ENCODE data around the gene SLC4A1. TPM values are rescaled to one million over a fixed set of nuclear protein-coding genes. Genes with fewer than 3 reads are reported as not detected.
A peak's percentile ranks its signal among the peaks of the same experiment; 100 is the strongest.

The SLC4A1 gene
- total and polyA plus RNA-seq, 2 of the 13 experiments (the other 11 are each of a cell fraction or from before 2014, with no cell fraction given) = not detected

DNA sequence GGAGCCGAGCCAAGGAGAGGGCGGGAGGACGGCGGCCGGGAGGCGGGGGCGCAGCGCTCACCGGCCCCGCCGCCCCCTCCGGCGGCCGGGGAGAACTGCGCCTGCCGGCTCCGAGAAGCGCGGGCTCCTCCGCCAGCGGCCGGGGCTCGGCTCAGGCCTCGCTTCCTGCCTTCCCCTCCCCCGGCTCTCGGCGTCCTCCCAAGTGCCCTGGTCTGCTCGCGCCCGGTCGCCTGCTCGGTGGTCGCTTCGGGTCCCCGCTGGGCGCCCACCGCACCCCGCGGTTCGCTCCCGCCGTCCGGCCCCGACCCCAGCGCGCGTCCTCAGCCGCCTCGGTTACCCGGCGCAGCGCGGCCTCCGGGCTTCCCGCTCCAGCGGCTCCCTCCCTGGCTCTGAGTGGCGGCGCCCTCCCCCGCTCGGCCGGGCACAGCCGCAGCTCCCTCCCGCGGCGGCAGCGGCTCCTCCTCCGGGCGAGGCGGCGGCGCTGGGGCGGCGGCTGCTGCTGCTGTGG is 48.8 kb downstream of the SLC4A1 start (continued):
- TF ChIP-seq LCORL (IDR thresholded peaks at IDR 0.05) (no peak), LCORL (CRISPR knock-in tag; IDR thresholded peaks at IDR 0.05) (no peak), SALL1 (CRISPR knock-in tag; IDR thresholded peaks at IDR 0.05) (0 out of 2 replicates have a peak, but pooled peaks have one; percentile 9), PHB2 (IDR thresholded peaks at IDR 0.05; ENCODE audit: partially characterized antibody) (no peak), DMAP1 (CRISPR knock-in tag; IDR thresholded peaks at IDR 0.05) (no peak), HNRNPLL (IDR thresholded peaks at IDR 0.05; ENCODE audit: low read depth, low read length, poor library complexity, severe bottlenecking) (peak; percentile 64), ZNF776 (CRISPR knock-in tag; IDR thresholded peaks at IDR 0.05) (peak; percentile 69; the same call in 1 of the 2 replicates), DR1 (CRISPR knock-in tag; IDR thresholded peaks at IDR 0.05) (peak; percentile 22; the same call in 1 of the 2 replicates), HDAC6 (IDR thresholded peaks at IDR 0.05; ENCODE audit: low read depth, low read length) (no peak), ZNF547 (CRISPR knock-in tag; IDR thresholded peaks at IDR 0.05) (no peak), RBM39 (IDR thresholded peaks at IDR 0.05; ENCODE audit: low read depth, low read length, poor library complexity, severe bottlenecking) (no peak), NCOR1 (IDR thresholded peaks at IDR 0.05; ENCODE audit: borderline replicate concordance, low read length) (no peak), REXO4 (CRISPR knock-in tag; IDR thresholded peaks at IDR 0.05; ENCODE audit: borderline replicate concordance) (no peak), SIN3A (IDR thresholded peaks at IDR 0.05; ENCODE audit: borderline replicate concordance, low read depth, low read length) (peak; percentile 35; the same call in 1 of the 2 replicates), ZMYM2 (CRISPR knock-in tag; IDR thresholded peaks at IDR 0.05) (no peak), ZFP36L1 (CRISPR knock-in tag; IDR thresholded peaks at IDR 0.05) (no peak), ZNF772 (CRISPR knock-in tag; IDR thresholded peaks at IDR 0.05) (peak; percentile 55; the same call in 1 of the 2 replicates), SRY (CRISPR knock-in tag; IDR thresholded peaks at IDR 0.05) (peak; percentile 42; the same call in 1 of the 2 replicates), ZNF891 (CRISPR knock-in tag; IDR thresholded peaks at IDR 0.05) (no peak), NR1H2 (CRISPR knock-in tag; IDR thresholded peaks at IDR 0.05; ENCODE audit: borderline replicate concordance, low read depth) (no peak)
- TF ChIP-seq, protein P1, sequence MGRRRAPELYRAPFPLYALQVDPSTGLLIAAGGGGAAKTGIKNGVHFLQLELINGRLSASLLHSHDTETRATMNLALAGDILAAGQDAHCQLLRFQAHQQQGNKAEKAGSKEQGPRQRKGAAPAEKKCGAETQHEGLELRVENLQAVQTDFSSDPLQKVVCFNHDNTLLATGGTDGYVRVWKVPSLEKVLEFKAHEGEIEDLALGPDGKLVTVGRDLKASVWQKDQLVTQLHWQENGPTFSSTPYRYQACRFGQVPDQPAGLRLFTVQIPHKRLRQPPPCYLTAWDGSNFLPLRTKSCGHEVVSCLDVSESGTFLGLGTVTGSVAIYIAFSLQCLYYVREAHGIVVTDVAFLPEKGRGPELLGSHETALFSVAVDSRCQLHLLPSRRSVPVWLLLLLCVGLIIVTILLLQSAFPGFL (CRISPR knock-in tag; IDR thresholded peaks at IDR 0.05) = no peak
- TF ChIP-seq, protein P2, sequence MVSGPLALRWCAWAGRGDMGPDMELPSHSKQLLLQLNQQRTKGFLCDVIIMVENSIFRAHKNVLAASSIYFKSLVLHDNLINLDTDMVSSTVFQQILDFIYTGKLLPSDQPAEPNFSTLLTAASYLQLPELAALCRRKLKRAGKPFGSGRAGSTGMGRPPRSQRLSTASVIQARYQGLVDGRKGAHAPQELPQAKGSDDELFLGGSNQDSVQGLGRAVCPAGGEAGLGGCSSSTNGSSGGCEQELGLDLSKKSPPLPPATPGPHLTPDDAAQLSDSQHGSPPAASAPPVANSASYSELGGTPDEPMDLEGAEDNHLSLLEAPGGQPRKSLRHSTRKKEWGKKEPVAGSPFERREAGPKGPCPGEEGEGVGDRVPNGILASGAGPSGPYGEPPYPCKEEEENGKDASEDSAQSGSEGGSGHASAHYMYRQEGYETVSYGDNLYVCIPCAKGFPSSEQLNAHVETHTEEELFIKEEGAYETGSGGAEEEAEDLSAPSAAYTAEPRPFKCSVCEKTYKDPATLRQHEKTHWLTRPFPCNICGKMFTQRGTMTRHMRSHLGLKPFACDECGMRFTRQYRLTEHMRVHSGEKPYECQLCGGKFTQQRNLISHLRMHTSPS (CRISPR knock-in tag; IDR thresholded peaks at IDR 0.05; ENCODE audit: low read depth) = no peak; the same call in 1 of the 2 replicates
- TF ChIP-seq, protein P3, sequence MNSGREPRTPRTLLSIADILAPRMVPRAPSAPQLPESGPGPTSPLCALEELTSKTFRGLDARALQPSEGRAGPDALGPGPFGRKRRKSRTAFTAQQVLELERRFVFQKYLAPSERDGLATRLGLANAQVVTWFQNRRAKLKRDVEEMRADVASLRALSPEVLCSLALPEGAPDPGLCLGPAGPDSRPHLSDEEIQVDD (CRISPR knock-in tag; IDR thresholded peaks at IDR 0.05; ENCODE audit: borderline replicate concordance) = peak; percentile 92
- TF ChIP-seq, protein P4, sequence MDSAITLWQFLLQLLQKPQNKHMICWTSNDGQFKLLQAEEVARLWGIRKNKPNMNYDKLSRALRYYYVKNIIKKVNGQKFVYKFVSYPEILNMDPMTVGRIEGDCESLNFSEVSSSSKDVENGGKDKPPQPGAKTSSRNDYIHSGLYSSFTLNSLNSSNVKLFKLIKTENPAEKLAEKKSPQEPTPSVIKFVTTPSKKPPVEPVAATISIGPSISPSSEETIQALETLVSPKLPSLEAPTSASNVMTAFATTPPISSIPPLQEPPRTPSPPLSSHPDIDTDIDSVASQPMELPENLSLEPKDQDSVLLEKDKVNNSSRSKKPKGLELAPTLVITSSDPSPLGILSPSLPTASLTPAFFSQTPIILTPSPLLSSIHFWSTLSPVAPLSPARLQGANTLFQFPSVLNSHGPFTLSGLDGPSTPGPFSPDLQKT (CRISPR knock-in tag; IDR thresholded peaks at IDR 0.05; ENCODE audit: borderline replicate concordance) = no peak
- TF ChIP-seq, protein P5, sequence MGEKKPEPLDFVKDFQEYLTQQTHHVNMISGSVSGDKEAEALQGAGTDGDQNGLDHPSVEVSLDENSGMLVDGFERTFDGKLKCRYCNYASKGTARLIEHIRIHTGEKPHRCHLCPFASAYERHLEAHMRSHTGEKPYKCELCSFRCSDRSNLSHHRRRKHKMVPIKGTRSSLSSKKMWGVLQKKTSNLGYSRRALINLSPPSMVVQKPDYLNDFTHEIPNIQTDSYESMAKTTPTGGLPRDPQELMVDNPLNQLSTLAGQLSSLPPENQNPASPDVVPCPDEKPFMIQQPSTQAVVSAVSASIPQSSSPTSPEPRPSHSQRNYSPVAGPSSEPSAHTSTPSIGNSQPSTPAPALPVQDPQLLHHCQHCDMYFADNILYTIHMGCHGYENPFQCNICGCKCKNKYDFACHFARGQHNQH (CRISPR knock-in tag; IDR thresholded peaks at IDR 0.05) = no peak
